SU-DHL-6 (cell line): ENCODE results near the gene GOSR2.

ENCODE experiments used
- H2AFZ ChIP-seq: fragments of 200-600 bp; sonication (generic); 2 replicates; pipeline ENCODE4 v1.6.1; 2014; ENCODE audit warnings: low read depth, mild to moderate bottlenecking, moderate library complexity, mixed read lengths, antibody characterized with exemption, low read length; ENCODE audit not compliant: severe bottlenecking
- H3F3A ChIP-seq: fragments of 200-600 bp; shearing (Covaris generic); 2 replicates; pipeline ENCODE4 v1.6.0; 2016; ENCODE audit warnings: antibody characterized with exemption, mild to moderate bottlenecking; ENCODE audit not compliant: insufficient read depth
- H3K27ac ChIP-seq: fragments of 200-600 bp; sonication (generic); 2 replicates; pipeline ENCODE4 v1.5.1; 2016; ENCODE audit warnings: low read depth, mild to moderate bottlenecking, low read length, moderate library complexity, mixed read lengths
- H3K27me3 ChIP-seq: fragments of 200-600 bp; sonication (generic), shearing (Covaris generic); 2 replicates; pipeline ENCODE4 v1.6.0; 2014; ENCODE audit warnings: mild to moderate bottlenecking, low read length
- H3K36me3 ChIP-seq: fragments of 200-600 bp; sonication (generic); 2 replicates; pipeline ENCODE4 v1.6.1; 2014; ENCODE audit warnings: mild to moderate bottlenecking, low read length, mixed read lengths
- H3K4me2 ChIP-seq: fragments of 300-600, 200-600 bp; shearing (Covaris generic), sonication (generic); 2 replicates; pipeline ENCODE4 v1.6.0; 2014; ENCODE audit warnings: low read length, low read depth, mild to moderate bottlenecking; ENCODE audit not compliant: poor library complexity, severe bottlenecking
- H3K4me3 ChIP-seq: fragments of 200-600 bp; sonication (generic); 2 replicates; pipeline ENCODE4 v1.5.1; 2014; ENCODE audit warnings: antibody characterized with exemption, low read length, mild to moderate bottlenecking, mixed read lengths; ENCODE audit not compliant: insufficient read depth, poor library complexity, severe bottlenecking
- H3K79me2 ChIP-seq: fragments of 200-600 bp; sonication (generic); 2 replicates; pipeline ENCODE4 v1.6.1; 2014; ENCODE audit warnings: mild to moderate bottlenecking, low read length, moderate library complexity; ENCODE audit not compliant: insufficient read depth
- H3K9ac ChIP-seq: fragments of 200-600 bp; sonication (generic); 2 replicates; pipeline ENCODE4 v1.7.0; 2014; ENCODE audit warnings: mild to moderate bottlenecking, low read length
- H3K9me2 ChIP-seq: fragments of 200-600 bp; sonication (generic); replicated peaks from 2 replicates; pipeline ENCODE4 v1.6.1; 2014; ENCODE audit warnings: low read length; ENCODE audit not compliant: insufficient read depth
- H3K9me3 ChIP-seq: fragments of 200-600 bp; sonication (generic); 2 replicates; pipeline ENCODE4 v1.6.1; 2014; ENCODE audit warnings: low read length, mixed read lengths; ENCODE audit not compliant: insufficient read depth
- H4K20me1 ChIP-seq: fragments of 200-600 bp; sonication (generic); 2 replicates; pipeline ENCODE4 v1.6.1; 2014; ENCODE audit warnings: low read depth, mild to moderate bottlenecking, antibody characterized with exemption, low read length, moderate library complexity, mixed read lengths
- CTCF ChIP-seq: fragments of 200-600 bp; sonication (generic); IDR thresholded peaks from one replicate; pipeline ENCODE4 v1.5.1; 2017; ENCODE audit warnings: antibody characterized with exemption, mild to moderate bottlenecking, low read length, moderate library complexity; ENCODE audit not compliant: insufficient read depth, poor library complexity, severe bottlenecking
- EZH2phosphoT487 ChIP-seq: fragments of 200-600 bp; sonication (generic), shearing (Covaris generic); conservative IDR thresholded peaks from 2 replicates; pipeline ENCODE4 v1.6.1; 2018; ENCODE audit warnings: mild to moderate bottlenecking, antibody characterized with exemption, low read length, moderate library complexity, mixed read lengths

GOSR2 gene

GRCh38 chr17:46931596-46931995 is 8.6 kb downstream of the GOSR2 start:
- Histone ChIP-seq H3K9me2 (no peaks in the 10 kb centered on the region), H3K27ac (no peak overlapping the region), H3K79me2 (peaks cover 25% of the 10 kb centered on the region), H4K20me1 (no peaks in the 10 kb centered on the region), H3K27me3 (no peaks in the 10 kb centered on the region), H3K9me3 (no peaks in the 10 kb centered on the region), H3K36me3 (peaks cover 12% of the 10 kb centered on the region), H3K9ac (no peak overlapping the region), H3F3A (no peaks in the 10 kb centered on the region), H3K4me2 (no peak overlapping the region), H3K4me3 (no peak overlapping the region), H2AFZ (no peak overlapping the region)
- no peak for TF ChIP-seq CTCF
- no peak for TF ChIP-seq EZH2phosphoT487

- Histone ChIP-seq H4K20me1 (no peaks in the 10 kb centered on the region), H3K9me2 (no peaks in the 10 kb centered on the region), H3F3A (no peaks in the 10 kb centered on the region), H2AFZ (no peak overlapping the region), H3K9ac (no peak overlapping the region), H3K27me3 (no peaks in the 10 kb centered on the region), H3K79me2 (no peaks in the 10 kb centered on the region), H3K4me2 (no peak overlapping the region), H3K36me3 (peaks cover 10% of the 10 kb centered on the region), H3K27ac (no peak overlapping the region), H3K4me3 (no peak overlapping the region), H3K9me3 (no peaks in the 10 kb centered on the region)
- TF ChIP-seq EZH2phosphoT487 (no peak), CTCF (no peak)
These were observed 12.8 kb downstream of the GOSR2 start for GRCh38 chr17:46935658-46936266.

- Histone ChIP-seq H4K20me1 (no peaks in the 10 kb centered on the region), H3K27ac (no peak overlapping the region), H3K9ac (no peak overlapping the region), H3F3A (no peaks in the 10 kb centered on the region), H3K36me3 (no peaks in the 10 kb centered on the region), H3K79me2 (no peaks in the 10 kb centered on the region), H3K9me3 (no peaks in the 10 kb centered on the region), H3K27me3 (no peaks in the 10 kb centered on the region), H3K9me2 (no peaks in the 10 kb centered on the region), H3K4me2 (no peak overlapping the region), H3K4me3 (no peak overlapping the region), H2AFZ (no peak overlapping the region)
- no peak for TF ChIP-seq EZH2phosphoT487
- peak; percentile 81 for TF ChIP-seq CTCF
These were observed 17.9 kb downstream of the GOSR2 start for GRCh38 chr17:46940692-46941404.
